CD4-positive, alpha-beta memory T cell (primary cell): ENCODE data around the gene MB. TPM values are rescaled to one million over a fixed set of nuclear protein-coding genes. Genes with fewer than 3 reads are reported as not detected.

Experiments used
- CTCF ChIA-PET: fragments of 350-600 bp; sonication (Branson Sonifier 250); formaldehyde crosslinking; loops from one replicate; lab custom pipeline; 2021; ENCODE audit warnings: inconsistent platforms; ENCODE audit not compliant: partially characterized antibody; lab: Charles Lee
- POLR2A ChIA-PET: fragments of 350-600 bp; sonication (Branson Sonifier 250); formaldehyde crosslinking; loops from one replicate; lab custom pipeline; 2021; ENCODE audit not compliant: partially characterized antibody; lab: Charles Lee
- DNase-seq, 5 donors: peaks; one replicate each; pipeline versions ENCODE4 v3.0.0 to v3.0.0-alpha.2; 2020 to 2022; ENCODE audit warnings: mixed read lengths in 1 of 5
- H3K27ac ChIP-seq: one replicate; pipeline ENCODE4 v1.7.0; 2013; ENCODE audit warnings: low read depth, low read length
- H3K27me3 ChIP-seq: 2 replicates; pipeline ENCODE4 v1.7.0; 2013; ENCODE audit warnings: mild to moderate bottlenecking, low read length, moderate library complexity; ENCODE audit not compliant: insufficient read depth
- H3K36me3 ChIP-seq: 2 replicates; pipeline ENCODE4 v1.7.0; 2013; ENCODE audit warnings: mild to moderate bottlenecking, low read length, moderate library complexity; ENCODE audit not compliant: insufficient read depth
- H3K4me1 ChIP-seq: 2 replicates; pipeline ENCODE4 v1.7.0; 2013; ENCODE audit warnings: mild to moderate bottlenecking, low read length, moderate library complexity; ENCODE audit not compliant: insufficient read depth
- H3K4me3 ChIP-seq, 2 donors: one replicate each; pipeline ENCODE4 v1.7.0; 2013; ENCODE audit warnings: low read length in 2 of 2, mild to moderate bottlenecking in 1 of 2
- H3K9me3 ChIP-seq, 2 donors: one replicate each; pipeline ENCODE4 v1.7.0; 2013; ENCODE audit warnings: low read length in 2 of 2, control low read depth in 1 of 2; ENCODE audit not compliant: control insufficient read depth in 1 of 2
- H3K27ac Mint-ChIP-seq, 7 donors: one replicate each; pipeline ENCODE4 v1.8.0; 2020 to 2021; ENCODE audit warnings: mixed read lengths in 7 of 7, mild to moderate bottlenecking in 6 of 7, inconsistent platforms in 3 of 7, moderate library complexity in 3 of 7
- H3K27me3 Mint-ChIP-seq, 2 donors: one replicate each; pipeline ENCODE4 v1.8.0; 2020 to 2021; ENCODE audit warnings: mixed read lengths in 2 of 2
- H3K36me3 Mint-ChIP-seq, 2 donors: one replicate each; pipeline ENCODE4 v1.8.0; 2020 to 2021; ENCODE audit warnings: mixed read lengths in 2 of 2, inconsistent platforms in 1 of 2, mild to moderate bottlenecking in 1 of 2
- H3K4me1 Mint-ChIP-seq, 4 donors: one replicate each; pipeline ENCODE4 v1.8.0; 2020 to 2021; ENCODE audit warnings: mixed read lengths in 4 of 4, mild to moderate bottlenecking in 1 of 4
- H3K4me3 Mint-ChIP-seq, 8 donors: one replicate each; pipeline ENCODE4 v1.8.0; 2020 to 2021; ENCODE audit warnings: mixed read lengths in 8 of 8, mild to moderate bottlenecking in 7 of 8, moderate library complexity in 6 of 8, inconsistent platforms in 3 of 8
- H3K9me3 Mint-ChIP-seq, 8 donors: one replicate each; pipeline ENCODE4 v1.8.0; 2020 to 2021; ENCODE audit warnings: mixed read lengths in 8 of 8, mild to moderate bottlenecking in 5 of 8, inconsistent platforms in 3 of 8, moderate library complexity in 1 of 8
- intact Hi-C: fragments of 100-400 bp; cut with micrococcal nuclease; formaldehyde crosslinking; loops from one replicate; pipeline ENCODE4 v1.15.1; 2023
- polyA plus RNA-seq, 2 donors: library from polyadenylated mRNA; unstranded; fragments of 300-500 nt; fragmentation: Illumina TruSeq; gene quantifications; one replicate each; pipeline ENCODE4 v1.2.3, GENCODE V29; 2021
- total RNA-seq, 2 experiments: library from RNA; stranded (reverse); gene quantifications; one replicate each; pipeline ENCODE4 v1.2.3, GENCODE V29; 2021

The MB gene
- total and polyA plus RNA-seq, 4 experiments from 2014 or later, result not detected

DNA sequence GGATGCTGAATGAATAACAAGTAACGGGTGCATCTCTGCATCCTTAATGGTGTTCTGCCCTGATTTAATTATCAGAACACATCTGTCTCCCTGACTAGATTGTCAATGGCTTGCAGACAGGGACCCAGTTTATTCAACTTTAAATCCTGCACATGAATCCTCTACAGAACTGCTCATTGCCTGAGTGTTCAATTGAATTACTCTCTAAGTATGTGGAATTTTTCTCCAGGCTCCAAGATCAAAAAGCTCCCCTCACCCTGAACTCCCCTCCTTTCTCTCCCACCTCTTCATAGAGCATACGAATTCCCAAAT, 11.8 kb downstream of the MB start:
- H3K9me3 Mint-ChIP-seq, result no peaks in the 10 kb centered on the region
- no peak overlapping the region for H3K4me3 Mint-ChIP-seq
- no peaks in the 10 kb centered on the region for H3K9me3 ChIP-seq
- H3K36me3 Mint-ChIP-seq, result no peaks in the 10 kb centered on the region
- POLR2A ChIA-PET, result no interaction called here
- CTCF ChIA-PET, result no interaction called here
- H3K27me3 Mint-ChIP-seq, result peaks cover 15% of the 10 kb centered on the region in 2 donors
- H3K27ac Mint-ChIP-seq, result no peak overlapping the region
- H3K4me3 ChIP-seq, result no peak overlapping the region
- DNase-seq, result no peak
- no peaks in the 10 kb centered on the region for H3K27me3 ChIP-seq
- H3K4me1 Mint-ChIP-seq, result no peaks in the 10 kb centered on the region
- H3K36me3 ChIP-seq, result no peaks in the 10 kb centered on the region
- intact Hi-C loops, result no loop called here
- H3K4me1 ChIP-seq, result no peaks in the 10 kb centered on the region
- H3K27ac ChIP-seq, result no peak overlapping the region

DNA sequence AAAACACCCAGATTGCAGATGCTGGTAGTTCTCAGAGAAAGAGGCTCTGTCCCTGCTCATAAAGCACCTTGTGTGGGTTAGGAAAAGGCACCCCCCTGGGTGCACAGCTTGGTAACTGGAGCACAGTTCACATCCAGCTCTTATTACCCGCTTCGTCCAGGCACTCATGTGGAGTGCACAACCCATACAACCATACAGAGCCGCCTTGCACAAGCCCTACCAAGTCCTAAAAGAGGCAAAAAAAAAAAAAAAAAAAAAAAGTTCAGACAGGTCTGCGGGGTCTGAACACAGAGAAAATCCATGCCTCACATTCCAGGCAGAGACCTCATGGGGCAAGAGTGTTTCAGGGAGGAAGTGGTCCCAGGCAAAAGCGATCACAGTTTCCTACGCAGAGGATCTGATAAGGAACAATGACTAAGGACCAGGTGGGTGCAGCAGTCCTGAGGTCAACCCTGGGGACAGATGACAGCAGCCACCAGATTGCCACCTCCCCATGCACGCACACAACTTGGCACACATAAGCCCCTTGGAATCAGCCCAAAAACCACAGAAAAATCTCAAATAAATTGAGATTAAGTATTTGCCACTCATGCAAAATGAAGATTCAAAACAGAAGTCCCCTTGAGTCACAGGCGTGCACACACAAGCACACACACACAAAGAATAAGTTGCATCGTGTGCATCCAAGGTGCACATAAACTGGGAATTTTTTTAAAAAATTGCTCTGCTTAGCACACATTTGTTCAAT, 12.3 kb downstream of the MB start:
- no peaks in the 10 kb centered on the region for H3K4me1 ChIP-seq
- intact Hi-C loops, result no loop called here
- H3K4me3 ChIP-seq, result no peak overlapping the region
- Mint-ChIP-seq H3K27ac (peak overlapping the region in 2 of 7 donors; percentile 11 to 76), H3K4me1 (no peaks in the 10 kb centered on the region), H3K9me3 (no peaks in the 10 kb centered on the region), H3K36me3 (no peaks in the 10 kb centered on the region), H3K4me3 (no peak overlapping the region), H3K27me3 (peaks cover 13 to 15% of the 10 kb centered on the region in 2 donors)
- ChIA-PET POLR2A (no interaction called here), CTCF (no interaction called here)
- no peaks in the 10 kb centered on the region for H3K9me3 ChIP-seq
- no peaks in the 10 kb centered on the region for H3K36me3 ChIP-seq
- H3K27me3 ChIP-seq, result no peaks in the 10 kb centered on the region
- H3K27ac ChIP-seq, result no peak overlapping the region
- DNase-seq, result no peak

DNA sequence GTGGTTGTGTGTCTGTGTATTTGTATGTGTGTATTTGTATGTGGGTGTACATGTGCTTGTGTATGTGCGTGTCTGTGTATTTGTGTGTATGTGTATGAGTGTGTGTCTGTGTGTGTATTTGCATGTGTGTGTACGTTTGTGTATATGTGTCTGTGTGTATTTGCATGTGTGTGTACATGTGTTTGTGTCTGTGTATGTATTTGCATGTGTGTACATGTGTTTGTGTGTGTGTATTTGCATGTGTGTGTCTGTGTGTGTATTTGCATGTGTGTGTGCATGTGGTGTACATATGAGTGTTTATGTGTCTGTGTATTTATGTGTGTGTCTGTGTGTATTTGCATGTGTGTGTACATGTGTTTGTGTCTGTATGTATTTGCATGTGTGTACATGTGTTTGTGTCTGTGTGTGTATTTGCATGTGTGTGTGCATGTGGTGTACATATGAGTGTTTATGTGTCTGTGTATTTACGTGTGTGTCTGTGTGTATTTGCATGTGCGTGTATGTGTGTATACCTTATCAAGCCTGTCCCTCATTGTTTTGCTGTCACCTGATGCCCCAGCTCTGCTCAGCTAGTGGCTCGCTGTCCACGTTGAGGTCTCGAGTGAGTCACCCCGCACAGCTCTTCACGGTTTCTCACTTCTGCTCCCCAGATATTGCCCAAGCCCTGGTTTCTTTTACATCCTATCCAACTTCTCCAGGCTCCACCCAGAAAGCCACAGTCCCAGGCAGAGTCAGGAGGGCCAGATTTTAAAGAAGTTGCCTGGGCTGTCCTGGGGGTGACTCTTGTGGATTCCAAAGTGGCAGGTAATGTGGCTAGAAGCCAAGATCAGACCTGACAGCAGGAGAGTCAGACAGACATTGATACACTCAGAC, 15.2 kb downstream of the MB start:
- H3K9me3 ChIP-seq, result no peaks in the 10 kb centered on the region
- no peaks in the 10 kb centered on the region for H3K36me3 ChIP-seq
- H3K4me3 ChIP-seq, result no peak overlapping the region
- no peaks in the 10 kb centered on the region for H3K27me3 ChIP-seq
- H3K27ac ChIP-seq, result no peak overlapping the region
- Mint-ChIP-seq H3K36me3 (no peaks in the 10 kb centered on the region), H3K27me3 (peaks cover 3 to 6% of the 10 kb centered on the region in 2 donors), H3K9me3 (no peaks in the 10 kb centered on the region), H3K4me3 (no peak overlapping the region), H3K4me1 (no peaks in the 10 kb centered on the region), H3K27ac (peak overlapping the region in 1 of 7 donors; percentile 61)
- intact Hi-C loops, result no loop called here
- H3K4me1 ChIP-seq, result no peaks in the 10 kb centered on the region
- CTCF ChIA-PET, result no interaction called here
- no peak for DNase-seq
- POLR2A ChIA-PET, result no interaction called here

DNA sequence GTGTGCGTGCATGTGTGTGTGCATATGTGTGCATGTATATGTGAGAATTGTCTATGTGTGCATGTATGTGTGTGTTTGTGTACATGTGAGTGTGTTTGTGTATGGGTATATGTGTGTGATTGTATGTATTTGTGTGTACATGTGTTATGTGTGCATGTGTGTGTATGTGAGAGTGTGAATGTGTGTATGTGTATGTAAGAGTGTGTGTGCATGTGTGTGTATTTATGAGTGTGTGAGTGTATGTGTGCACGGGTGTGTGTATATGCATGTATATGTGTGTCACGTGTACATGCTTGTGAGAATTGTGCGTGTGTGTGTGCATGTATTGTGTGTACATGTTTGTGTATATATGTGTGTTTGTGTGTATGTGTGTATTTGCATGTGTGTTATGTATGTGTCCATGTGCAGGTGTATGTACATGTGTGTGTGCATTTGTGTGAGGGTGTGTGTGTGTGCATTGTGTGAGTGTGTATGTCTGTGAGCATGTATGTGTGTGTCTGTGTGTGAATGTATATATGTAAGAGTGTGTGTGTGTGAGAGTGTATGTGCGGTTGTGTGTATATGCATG, 16.0 kb downstream of the MB start:
- Mint-ChIP-seq H3K27ac (no peak overlapping the region), H3K4me1 (no peaks in the 10 kb centered on the region), H3K4me3 (no peak overlapping the region), H3K27me3 (peaks cover 0 to 4% of the 10 kb centered on the region in 2 donors), H3K36me3 (no peaks in the 10 kb centered on the region), H3K9me3 (no peaks in the 10 kb centered on the region)
- no peaks in the 10 kb centered on the region for H3K27me3 ChIP-seq
- no peak for DNase-seq
- no peak overlapping the region for H3K4me3 ChIP-seq
- ChIA-PET POLR2A (no interaction called here), CTCF (no interaction called here)
- no peak overlapping the region for H3K27ac ChIP-seq
- intact Hi-C loops, result no loop called here
- H3K9me3 ChIP-seq, result no peaks in the 10 kb centered on the region
- no peaks in the 10 kb centered on the region for H3K4me1 ChIP-seq
- no peaks in the 10 kb centered on the region for H3K36me3 ChIP-seq

DNA sequence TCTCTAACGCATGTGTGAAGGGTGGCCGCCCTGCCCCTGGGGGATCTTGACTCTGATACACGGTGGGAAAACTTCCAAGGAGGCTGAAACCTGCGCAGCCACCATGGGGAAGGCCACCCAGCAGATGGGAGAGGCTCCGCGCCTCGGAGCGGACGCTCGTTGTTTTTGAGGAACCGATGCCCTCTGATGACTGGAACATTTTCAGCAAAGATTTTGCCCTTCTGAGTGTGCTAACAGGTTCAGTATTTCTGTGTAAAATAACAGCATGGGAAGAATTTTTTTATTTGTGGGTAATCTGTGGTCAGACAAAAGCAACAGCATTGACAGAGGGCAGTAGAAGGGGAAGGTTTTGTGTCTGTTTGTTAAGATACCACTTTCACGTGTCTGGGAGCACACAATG, 16.7 kb downstream of the MB start:
- no peaks in the 10 kb centered on the region for H3K36me3 ChIP-seq
- no peak overlapping the region for H3K27ac ChIP-seq
- Mint-ChIP-seq H3K9me3 (no peaks in the 10 kb centered on the region), H3K4me1 (no peaks in the 10 kb centered on the region), H3K27me3 (peaks cover 0 to 6% of the 10 kb centered on the region in 2 donors), H3K27ac (no peak overlapping the region), H3K4me3 (no peak overlapping the region), H3K36me3 (no peaks in the 10 kb centered on the region)
- ChIA-PET CTCF (no interaction called here), POLR2A (no interaction called here)
- no peak overlapping the region for H3K4me3 ChIP-seq
- no peaks in the 10 kb centered on the region for H3K27me3 ChIP-seq
- no peaks in the 10 kb centered on the region for H3K4me1 ChIP-seq
- H3K9me3 ChIP-seq, result no peaks in the 10 kb centered on the region
- intact Hi-C loops, result no loop called here
- no peak for DNase-seq

DNA sequence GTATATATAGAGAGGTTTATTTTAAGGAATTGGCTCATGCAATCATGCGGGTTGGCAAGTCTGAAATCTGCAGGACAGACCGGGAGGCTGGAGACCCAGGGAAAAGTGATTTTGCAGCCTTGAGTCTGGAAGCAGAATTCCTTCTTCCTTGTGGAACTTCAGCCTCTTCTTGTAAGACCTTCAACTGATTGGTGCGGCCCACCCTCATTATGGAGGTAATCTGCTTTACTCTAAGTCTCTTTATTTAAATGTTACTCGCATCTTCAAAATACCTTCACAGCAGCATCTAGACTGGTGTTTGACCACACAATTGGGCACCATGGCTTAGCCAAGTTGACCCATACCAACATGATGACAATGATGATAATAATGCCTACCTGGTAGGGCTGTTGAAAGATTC, 17.8 kb downstream of the MB start:
- H3K27ac Mint-ChIP-seq, result no peak overlapping the region
- H3K4me3 ChIP-seq, result no peak overlapping the region

DNA sequence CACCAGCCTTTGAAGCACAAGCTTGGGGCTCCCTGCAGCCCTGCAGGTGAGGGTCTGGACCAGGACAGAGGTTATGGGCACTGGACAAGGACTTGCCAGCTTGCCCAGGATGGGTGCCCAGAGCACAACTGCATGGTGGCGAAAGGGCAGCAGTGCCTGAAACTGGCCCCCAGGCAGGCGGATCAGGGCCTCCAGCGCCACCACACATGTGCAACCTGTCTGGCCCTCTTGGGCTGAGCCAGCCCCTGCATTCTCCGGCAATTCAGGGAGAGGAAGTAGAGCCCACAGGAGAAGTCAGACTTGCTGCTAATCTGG, 18.8 kb downstream of the MB start:
- CTCF ChIA-PET, result interaction anchor here (1.3 kb wide), 1 partner anchor 15 kb away, joined by 5 read pairs; no protein-coding TSS in a partner anchor
- H3K4me3 Mint-ChIP-seq, result no peak overlapping the region
- no peaks in the 10 kb centered on the region for H3K9me3 Mint-ChIP-seq

More for the DNA sequence above, 17.8 kb downstream of the MB start:
- ChIA-PET CTCF (no interaction called here), POLR2A (no interaction called here)
- no peaks in the 10 kb centered on the region for H3K27me3 ChIP-seq
- H3K9me3 Mint-ChIP-seq, result no peaks in the 10 kb centered on the region
- no peak overlapping the region for H3K4me3 Mint-ChIP-seq
- intact Hi-C loops, result no loop called here
- DNase-seq, result no peak
- H3K4me1 Mint-ChIP-seq, result no peaks in the 10 kb centered on the region
- no peaks in the 10 kb centered on the region for H3K4me1 ChIP-seq
- no peaks in the 10 kb centered on the region for H3K36me3 Mint-ChIP-seq
- no peaks in the 10 kb centered on the region for H3K36me3 ChIP-seq
- H3K9me3 ChIP-seq, result no peaks in the 10 kb centered on the region
- H3K27me3 Mint-ChIP-seq, result peaks cover 0 to 6% of the 10 kb centered on the region in 2 donors
- no peak overlapping the region for H3K27ac ChIP-seq

More for the DNA sequence above, 18.8 kb downstream of the MB start:
- no peak overlapping the region for H3K27ac ChIP-seq
- H3K9me3 ChIP-seq, result no peaks in the 10 kb centered on the region
- no peak overlapping the region for H3K27ac Mint-ChIP-seq
- H3K36me3 ChIP-seq, result no peaks in the 10 kb centered on the region
- H3K27me3 Mint-ChIP-seq, result peaks cover 0 to 6% of the 10 kb centered on the region in 2 donors
- H3K4me1 ChIP-seq, result no peaks in the 10 kb centered on the region
- intact Hi-C loops, result no loop called here
- DNase-seq, result no peak
- H3K4me1 Mint-ChIP-seq, result no peaks in the 10 kb centered on the region
- POLR2A ChIA-PET, result no interaction called here
- H3K4me3 ChIP-seq, result no peak overlapping the region
- no peaks in the 10 kb centered on the region for H3K36me3 Mint-ChIP-seq
- H3K27me3 ChIP-seq, result no peaks in the 10 kb centered on the region
